ENCODE measurements around the gene ORC2.

GRCh38 chr2:200888704-200889625, 74.5 kb downstream of the ORC2 start, which contains the start of the genes NIF3L1 and PPIL3:
- TF ChIP-seq CTCF (IDR thresholded peaks at IDR 0.05) (no peak), POLR2A (IDR thresholded peaks at IDR 0.05) (peak in 1 of 2 donors; percentile 26)
